SKM-1 (cell line): ENCODE results near the gene CDYL2.

Source experiments
- DNase-seq: peaks from one replicate; lab custom pipeline; 2025; ENCODE audit not compliant: unreplicated experiment; lab: John Stamatoyannopoulos, UW

CDYL2 gene

DNA sequence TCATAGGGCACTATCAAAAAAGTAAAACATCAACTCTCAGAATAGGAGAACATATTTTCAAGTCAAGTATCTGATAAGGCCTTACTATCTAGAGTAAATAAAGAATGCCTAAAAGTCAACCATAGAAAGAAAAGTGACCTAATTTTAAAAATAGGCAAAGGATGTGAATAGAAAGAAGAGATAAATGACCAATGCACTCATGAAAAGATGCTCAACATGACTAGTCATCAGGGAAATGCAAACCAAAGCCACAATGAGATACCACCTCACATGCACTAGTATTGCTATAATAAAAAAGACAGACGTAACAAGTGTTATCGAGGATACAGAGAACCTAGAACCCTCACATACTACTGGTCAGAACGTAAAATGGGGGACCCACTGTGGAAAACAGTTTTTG, 172.8 kb downstream of the CDYL2 start:
- no peak for DNase-seq

- DNase-seq = no peak
Observed at GRCh38 chr16:80628254-80628653, 176.1 kb downstream of the CDYL2 start.

DNA sequence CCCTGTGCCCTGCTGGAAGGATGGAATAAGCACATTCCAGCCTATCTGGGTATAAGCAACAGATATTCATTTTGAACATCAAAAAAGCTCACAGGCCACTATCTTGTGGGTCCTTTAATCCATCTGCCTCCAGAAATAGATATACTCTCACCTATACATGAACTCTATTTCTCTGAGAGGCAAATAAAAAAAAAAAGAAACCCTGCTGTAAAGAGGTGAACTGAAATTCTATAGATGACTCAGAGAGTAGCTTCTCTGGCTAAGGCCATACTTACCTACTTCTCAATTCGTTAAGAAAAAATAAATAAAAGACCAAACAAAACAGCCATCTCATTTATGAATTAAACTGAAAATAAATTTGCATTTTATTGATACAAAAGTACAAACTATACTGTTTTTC, 177.3 kb downstream of the CDYL2 start:
- no peak for DNase-seq

GRCh38 chr16:80623376-80623775, 181.0 kb downstream of the CDYL2 start:
- DNase-seq = no peak

DNA sequence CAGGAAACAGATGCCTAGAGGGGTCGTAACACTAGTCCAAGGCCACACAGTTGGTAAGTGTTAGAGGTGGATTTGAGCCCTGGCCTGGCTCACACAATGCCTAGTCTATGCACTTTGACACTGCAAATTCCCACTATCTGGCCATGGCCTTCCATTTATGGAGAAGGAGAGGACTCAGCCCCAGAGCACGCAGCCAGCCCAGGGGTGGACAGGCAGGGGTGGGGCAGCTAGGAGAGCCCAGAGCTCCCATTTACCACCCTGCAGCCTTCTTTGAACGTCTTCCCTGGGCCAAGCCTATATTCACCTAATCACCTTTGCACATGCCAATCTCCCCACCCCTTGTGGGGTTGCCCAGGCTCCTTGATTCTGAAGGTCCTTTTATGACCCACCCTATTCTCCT, 182.4 kb downstream of the CDYL2 start:
- no peak for DNase-seq

DNA sequence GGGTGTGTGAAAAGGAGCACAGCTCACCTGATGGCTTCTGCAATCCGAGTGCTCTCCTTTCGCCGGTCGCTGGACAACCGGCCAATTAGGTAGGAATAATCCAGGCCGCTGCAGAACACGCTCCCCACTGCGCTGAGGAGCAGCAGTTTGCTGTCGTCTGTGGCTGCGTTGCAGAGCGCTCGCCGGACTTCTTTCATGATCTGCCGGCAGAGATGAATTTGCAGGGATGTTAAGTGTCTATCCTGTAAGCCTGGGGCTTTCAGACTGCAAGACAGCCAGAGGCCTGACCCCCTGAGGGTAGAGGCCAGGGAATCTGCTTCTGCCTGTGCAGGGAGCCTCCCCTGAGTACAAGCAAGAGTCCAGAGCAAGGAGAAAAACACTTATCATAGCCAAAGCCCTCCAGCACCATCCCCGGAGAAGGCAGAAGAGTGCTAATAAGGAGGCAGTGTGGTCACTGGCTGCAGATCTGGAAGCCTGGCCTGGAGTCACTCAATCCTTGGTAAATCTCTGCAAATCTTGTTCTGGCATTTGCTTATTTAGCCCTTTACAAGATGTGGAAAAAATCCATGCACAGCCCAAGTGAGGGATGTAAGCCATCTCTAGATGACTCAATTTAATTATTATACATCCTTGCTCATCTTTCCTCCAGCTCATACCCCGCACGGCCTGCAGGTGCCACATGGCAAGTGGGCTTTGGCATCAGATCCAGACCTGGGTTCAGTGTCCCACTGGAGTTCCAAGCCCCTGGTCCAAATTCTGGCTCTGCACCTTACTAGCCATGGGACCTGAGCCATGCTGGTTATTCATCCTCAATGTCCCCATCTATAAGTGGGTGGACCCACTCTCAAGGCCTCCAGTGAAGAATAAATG, 183.4 kb downstream of the CDYL2 start:
- no peak for DNase-seq

GRCh38 chr16:80619824-80620223, 184.6 kb downstream of the CDYL2 start:
- no peak for DNase-seq

GRCh38 chr16:80618862-80619648, 185.3 kb downstream of the CDYL2 start:
- no peak for DNase-seq

- no peak for DNase-seq
Observed at GRCh38 chr16:80616362-80616761, 188.0 kb downstream of the CDYL2 start.

DNA sequence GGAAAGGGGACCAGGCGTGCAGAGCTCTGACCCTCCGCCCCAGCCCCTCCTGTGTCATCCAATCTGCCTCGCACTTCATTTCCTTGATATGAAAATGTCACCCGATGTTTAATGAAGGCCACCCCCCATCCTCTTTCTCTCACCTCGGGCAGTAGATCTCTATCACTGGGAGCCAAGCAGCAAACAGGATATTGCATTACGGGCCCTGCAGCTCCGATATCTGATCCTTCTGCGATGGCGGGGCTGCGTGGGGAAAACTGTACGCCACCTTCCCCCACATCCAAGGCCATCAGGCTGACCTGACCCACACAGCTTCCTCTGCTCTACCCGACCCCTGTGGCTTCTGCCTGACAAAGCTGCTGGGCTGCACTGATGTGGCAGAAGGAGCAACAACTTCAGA, 188.7 kb downstream of the CDYL2 start:
- DNase-seq = no peak

- no peak for DNase-seq
Observed at GRCh38 chr16:80614908-80615671, 189.3 kb downstream of the CDYL2 start.

- DNase-seq = no peak
Observed at GRCh38 chr16:80612461-80613017, 191.9 kb downstream of the CDYL2 start.

GRCh38 chr16:80611930-80612327, 192.5 kb downstream of the CDYL2 start:
- no peak for DNase-seq

DNA sequence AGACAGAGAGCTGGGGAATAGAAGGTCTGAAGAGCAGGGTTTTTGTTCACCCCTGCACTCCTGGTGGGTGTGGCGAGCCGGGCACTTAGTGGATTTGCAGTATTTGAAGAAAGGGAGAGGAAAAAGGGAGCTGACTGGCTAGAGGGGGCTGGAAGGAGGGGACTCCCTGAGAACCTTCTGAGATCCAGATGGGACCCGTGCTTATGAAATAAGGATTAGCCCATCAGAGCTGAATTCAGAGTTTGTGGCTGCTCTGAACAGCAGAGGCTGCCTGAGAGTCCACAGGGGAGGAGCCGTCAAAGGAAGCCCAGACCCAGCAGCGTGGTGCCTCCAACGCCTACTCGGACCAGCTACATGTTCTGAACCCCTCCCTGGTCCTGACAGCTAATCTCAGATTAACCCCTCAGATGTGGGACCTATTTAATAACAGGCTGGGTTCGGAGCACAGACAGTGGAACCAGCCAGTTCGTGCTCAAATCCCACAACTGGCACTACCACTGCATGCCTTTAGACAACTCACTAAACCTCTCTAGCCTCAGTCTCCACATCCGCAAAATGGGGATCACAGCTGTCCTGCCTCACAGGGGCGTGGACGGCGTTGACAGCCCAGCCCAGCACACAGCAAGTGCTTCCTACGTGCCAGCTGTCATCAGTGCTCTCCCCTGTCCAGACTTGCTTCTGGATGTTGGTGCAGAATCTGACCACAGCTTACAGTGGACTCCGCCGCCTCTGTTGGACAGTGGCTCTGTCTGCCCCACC, 193.0 kb downstream of the CDYL2 start:
- no peak for DNase-seq

- DNase-seq = no peak
Observed at GRCh38 chr16:80610481-80611156, 193.8 kb downstream of the CDYL2 start.

DNA sequence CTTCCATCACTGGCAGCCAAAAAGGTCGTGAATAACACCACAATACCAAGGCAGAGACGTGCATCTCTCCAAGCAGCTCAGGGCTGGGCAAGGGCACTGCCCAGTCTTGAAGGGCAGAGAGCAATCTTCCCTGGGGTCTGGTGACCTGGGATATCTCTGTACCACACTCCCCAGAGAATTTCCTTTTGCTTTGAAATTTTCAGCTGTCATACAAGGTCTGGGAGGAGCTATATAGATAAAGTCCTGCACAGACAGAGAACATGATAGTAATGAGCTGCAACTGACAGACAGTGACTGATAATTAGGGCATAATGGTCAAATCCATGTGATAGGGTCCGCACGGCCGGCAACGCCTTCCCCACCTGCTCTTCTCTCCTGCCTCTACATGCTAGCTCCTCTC, 195.5 kb downstream of the CDYL2 start:
- DNase-seq = no peak

DNA sequence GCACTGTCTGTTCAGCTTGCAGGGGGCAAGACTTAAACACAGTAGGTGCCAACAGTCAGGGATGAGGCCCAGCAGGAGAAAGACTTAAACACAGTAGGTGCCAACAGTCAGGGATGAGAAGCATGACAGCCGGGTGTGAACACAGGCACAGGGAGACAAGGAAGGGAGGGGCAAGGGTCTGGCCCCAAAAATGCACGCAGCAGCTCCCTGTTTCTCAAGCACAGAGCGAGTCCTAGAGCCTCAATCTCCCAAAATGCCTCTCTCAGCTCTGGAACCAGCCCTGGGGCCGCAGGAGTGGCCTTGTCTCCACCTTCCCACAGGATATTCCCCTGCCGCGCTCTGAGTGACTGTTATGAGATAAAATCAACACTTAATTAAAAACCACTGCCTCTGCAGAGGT, 197.2 kb downstream of the CDYL2 start:
- DNase-seq = no peak

GRCh38 chr16:80606221-80606766, 198.1 kb downstream of the CDYL2 start:
- no peak for DNase-seq

DNA sequence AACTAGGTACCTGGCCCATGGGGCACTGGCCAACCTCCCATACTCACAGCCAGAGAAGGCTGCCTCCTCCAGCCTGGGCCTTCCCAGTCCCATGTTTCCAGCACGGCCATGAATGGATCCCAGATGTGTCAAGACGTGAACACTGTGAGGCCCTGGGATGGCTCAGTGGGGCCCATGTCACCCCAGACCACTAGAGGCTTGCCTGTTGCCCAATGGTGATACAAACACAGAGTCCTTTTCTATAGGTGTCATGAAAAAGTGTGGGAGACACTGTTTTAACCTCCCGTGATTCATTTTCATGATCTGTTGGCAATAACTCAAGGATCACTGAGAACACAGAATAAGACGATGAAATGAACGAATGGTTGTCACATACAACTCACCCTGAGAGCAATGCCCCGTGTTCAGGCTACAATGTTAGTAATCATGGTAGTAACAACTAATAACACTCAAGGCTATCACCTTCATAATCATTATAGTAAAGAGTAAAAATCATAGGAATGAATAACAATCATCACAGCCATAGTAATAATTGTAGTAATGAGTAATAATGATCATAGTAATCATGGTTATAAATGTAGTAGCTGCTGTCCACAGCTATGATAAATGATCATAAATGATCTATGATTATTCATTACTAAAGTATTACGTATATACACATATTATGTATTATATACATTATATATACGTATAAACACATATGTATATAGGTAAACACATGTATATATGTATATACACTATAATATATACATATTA, 199.6 kb downstream of the CDYL2 start:
- DNase-seq = no peak
